HG03175 (cell line): ENCODE data around the gene PTGDS.

Experiments used
- ATAC-seq: cut with Tn5 transposase; IDR thresholded peaks from one replicate; pipeline ENCODE4 v1.9.1; 2021; ENCODE audit warnings: mild to moderate bottlenecking, moderate library complexity; ENCODE audit not compliant: unreplicated experiment

Gene PTGDS

GRCh38 chr9:137007108-137007815 lies 30.0 kb downstream of the PTGDS start:
- no peak for ATAC-seq

GRCh38 chr9:137007816-137008270 lies 30.5 kb downstream of the PTGDS start:
- no peak for ATAC-seq

- no peak for ATAC-seq
Measured at GRCh38 chr9:137008312-137008711, 31.0 kb downstream of the PTGDS start.

DNA sequence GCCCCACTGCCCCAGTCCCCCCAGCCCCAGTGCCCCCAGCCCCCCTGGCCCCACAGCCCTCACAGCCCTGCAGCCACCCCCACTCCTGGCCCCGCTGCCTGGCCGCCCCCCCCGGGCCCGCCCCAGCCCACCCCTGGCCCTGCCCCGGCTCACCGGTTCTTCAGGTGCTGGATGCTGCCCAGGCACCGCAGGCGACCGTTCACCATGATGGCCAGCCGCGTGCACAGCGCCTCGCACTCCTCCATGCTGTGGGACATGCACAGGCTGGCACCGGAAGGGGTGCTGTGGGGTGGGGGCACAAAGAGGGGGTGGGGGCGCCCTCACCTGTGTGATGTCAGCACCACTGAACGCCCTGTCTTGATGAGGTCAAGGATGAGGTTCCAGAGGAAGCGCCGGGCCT lies 31.9 kb downstream of the PTGDS start:
- no peak for ATAC-seq

- no peak for ATAC-seq
Measured at GRCh38 chr9:137009938-137010732, 32.8 kb downstream of the PTGDS start.

GRCh38 chr9:137011156-137011555 lies 33.9 kb downstream of the PTGDS start:
- no peak for ATAC-seq

DNA sequence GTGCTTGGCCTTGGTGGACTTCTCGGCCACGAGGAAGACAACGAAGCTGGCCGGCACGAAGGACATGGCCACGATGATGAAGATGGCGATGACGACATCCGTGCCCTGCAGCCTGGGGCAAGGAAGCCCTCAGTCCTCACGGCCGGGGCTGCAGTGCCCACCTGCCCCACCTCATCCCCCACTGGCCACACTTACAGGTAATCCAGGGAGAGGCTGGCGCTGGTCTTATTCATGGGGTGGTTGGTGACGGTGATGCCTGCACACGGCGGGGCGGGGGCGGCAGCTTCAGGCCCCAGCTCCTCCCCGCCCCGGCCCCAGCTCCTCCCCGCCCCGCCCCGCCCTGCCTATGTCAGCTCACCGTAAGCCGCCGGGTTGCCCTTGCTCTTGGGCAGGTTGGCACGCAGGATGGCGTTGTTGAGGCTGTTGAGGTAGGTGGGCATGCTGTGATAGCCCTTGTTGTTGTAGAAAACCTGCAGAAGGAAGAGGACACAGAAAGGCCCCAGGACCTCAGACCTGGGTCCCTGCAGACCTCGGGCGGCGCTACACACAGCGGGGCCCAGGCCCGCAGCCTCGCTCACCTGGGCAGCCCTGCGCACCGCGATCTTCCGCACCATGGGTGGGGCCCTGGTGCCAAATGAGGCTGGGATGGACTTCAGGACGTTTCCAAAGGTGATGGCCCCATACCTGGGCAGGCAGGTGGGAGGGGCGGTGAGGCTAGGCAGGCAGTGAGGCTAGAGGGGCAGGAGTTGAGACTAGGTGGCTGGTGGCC lies 34.8 kb downstream of the PTGDS start:
- ATAC-seq: no peak

- ATAC-seq: no peak
Measured at GRCh38 chr9:137012694-137013570, 35.6 kb downstream of the PTGDS start.

- no peak for ATAC-seq
Measured at GRCh38 chr9:137013571-137013940, 36.3 kb downstream of the PTGDS start.

- no peak for ATAC-seq
Measured at GRCh38 chr9:137014166-137014565, 36.9 kb downstream of the PTGDS start.

- ATAC-seq: no peak
Measured at GRCh38 chr9:137014776-137015539, 37.7 kb downstream of the PTGDS start.

DNA sequence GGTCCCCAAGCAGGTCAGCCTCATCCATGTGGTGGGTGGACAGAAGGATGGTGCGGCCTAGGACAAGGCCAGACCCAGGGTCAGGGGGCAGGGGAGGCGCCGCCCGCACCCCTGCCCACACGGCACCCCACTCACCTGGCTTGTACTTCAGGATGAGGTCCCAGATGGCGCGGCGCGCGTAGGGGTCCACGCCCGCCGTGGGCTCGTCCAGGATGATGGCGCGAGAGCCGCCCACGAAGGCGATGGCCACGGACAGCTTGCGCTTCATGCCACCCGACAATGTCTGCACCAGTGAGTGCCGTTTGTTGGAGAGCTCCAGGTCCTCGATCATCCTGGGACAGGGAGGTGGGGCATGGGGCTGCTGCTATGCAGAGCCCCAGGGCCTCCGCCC lies 38.2 kb downstream of the PTGDS start:
- ATAC-seq: no peak

- ATAC-seq: no peak
Measured at GRCh38 chr9:137015976-137016375, 38.7 kb downstream of the PTGDS start.

- no peak for ATAC-seq
Measured at GRCh38 chr9:137016436-137016835, 39.1 kb downstream of the PTGDS start.

DNA sequence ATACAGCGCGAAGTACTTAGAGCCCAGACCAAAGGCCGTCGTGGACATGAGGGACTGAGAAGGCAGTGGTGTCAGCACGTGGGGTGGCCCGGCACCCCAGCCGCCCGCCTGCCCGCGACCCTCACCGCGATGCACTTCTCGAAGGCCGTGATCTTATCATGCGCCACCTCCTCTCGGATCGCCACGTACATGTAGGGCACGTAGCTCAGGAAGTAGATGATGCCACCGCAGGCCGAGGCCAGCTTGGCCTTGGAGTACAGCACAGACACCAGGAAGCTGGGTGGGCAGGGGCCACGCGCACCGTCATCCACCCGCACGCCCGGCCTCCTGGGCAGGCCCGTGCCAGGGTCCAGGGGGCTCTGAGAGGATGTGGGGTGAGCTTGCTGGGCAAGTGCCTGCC lies 39.8 kb downstream of the PTGDS start:
- ATAC-seq: no peak

GRCh38 chr9:137017791-137018497 lies 40.6 kb downstream of the PTGDS start:
- ATAC-seq: no peak

GRCh38 chr9:137018761-137019559 lies 41.7 kb downstream of the PTGDS start:
- ATAC-seq: no peak

- ATAC-seq: no peak
Measured at GRCh38 chr9:137019891-137020683, 42.8 kb downstream of the PTGDS start.
